GM21825 (cell line): ENCODE measurements around the gene POLR3C.

Experiments
- ATAC-seq: cut with Tn5 transposase; IDR thresholded peaks from one replicate; pipeline ENCODE4 v1.9.1; 2021; ENCODE audit warnings: mild to moderate bottlenecking, moderate library complexity; ENCODE audit not compliant: unreplicated experiment

Gene POLR3C

DNA sequence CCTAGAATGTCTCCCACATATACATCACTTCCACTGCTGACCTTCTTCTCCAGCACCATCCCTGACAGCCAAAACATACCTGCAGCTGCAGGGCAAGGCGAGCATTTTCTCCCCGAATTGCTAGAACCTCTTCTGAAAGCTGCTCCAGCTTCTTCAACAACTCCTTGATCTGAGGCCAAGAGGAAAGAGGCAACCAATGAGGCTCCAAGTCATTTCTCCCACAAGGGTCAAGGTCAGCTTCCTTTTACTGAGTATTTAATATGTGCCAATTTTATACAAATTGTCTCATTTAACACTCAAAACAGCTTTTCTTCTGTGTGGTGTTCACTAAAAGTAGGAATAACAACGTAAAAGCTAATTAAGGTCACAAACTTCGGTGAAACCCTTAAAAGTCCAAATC is 44.2 kb downstream of the POLR3C start:
- no peak for ATAC-seq

DNA sequence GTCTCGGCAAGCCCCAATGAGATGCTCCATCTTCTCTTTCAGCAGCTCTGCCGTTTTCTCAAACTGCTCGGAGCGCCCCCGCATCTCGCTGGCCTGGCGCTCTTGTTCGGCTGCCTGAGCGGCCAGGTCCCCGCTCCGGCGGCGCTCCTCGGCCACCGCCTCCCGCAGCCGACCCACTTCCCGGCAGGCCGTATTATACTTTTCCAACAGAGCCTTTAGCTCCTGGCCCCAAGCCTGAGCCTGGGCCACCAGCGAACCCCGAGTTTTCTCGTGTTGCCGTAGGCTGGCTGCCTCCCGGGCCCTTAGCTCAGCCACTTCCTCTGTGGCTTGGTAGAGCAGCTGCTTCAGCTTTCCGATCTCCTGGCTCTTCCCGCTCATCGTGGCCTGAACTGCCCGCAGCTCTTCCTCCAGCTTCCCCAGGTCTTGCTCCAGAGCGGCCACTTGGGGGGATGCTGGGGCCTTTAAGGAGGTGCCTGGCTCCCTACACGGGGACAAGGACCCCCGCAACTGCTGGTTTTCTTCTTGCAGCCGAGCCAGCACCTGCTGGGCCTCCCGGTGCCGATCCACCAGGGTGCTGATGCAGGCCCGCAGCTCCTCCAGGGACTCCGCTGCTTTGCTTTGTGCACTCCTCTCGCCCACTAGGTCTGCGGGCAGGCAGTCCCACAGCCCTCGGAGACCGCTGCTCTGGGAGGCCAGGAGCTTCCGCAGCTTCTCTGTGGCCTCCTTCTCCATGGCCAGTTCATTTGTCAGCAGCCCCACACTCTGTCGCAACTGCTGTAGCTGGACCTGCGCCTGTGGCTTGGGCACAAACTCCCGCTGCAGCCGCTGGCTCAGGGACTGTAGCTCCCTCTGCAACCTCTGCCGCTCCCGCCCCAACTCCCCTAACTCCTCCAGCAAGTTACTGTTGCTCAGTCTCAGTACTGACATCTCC is 48.3 kb downstream of the POLR3C start:
- ATAC-seq = no peak

DNA sequence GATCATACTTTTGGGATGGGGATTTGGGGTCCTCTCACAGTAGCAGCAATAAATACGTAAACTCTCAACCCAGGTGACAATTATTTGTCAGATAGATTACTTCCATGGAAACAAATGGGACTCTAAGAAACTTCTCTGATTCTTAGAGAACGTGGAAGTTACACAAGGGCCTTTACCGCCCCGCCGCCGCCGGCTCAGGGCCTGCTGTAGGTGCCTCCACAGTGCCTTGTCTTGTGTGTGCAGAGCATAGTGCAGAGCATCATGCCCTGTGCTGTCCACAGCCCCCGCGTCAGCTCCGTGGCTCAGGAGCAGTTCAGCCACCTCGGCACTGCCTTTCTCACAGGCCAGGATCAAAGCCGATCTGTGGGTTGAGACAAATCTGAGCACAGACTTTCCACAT is 50.6 kb downstream of the POLR3C start:
- ATAC-seq = no peak

DNA sequence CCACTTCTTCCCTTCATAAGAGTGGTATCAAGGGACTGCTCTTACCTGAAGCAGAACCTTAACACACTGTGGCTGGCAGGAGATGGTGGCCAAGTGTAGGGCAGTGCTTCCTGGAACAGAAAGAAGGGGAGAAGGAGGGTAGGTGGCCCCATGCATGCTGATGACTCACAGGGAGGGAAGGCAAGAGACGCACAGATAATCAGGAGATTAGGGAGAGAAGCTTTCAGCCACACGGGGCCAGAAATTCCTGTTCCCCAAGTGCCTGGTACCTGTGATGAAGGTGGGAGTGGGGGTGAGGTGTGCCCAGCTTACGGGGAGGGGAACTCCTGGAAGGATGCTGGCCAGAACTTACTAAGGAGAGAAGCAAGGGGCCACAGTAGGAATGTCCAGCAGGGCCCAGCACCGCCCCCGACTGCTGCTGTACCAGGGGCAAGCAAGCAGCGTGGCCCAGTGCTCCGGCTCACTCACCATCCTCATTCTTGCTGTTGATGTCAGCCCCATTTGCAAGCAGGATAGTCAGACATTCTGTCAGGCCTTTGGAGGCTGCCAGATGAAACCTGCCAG is 54.0 kb downstream of the POLR3C start:
- no peak for ATAC-seq

DNA sequence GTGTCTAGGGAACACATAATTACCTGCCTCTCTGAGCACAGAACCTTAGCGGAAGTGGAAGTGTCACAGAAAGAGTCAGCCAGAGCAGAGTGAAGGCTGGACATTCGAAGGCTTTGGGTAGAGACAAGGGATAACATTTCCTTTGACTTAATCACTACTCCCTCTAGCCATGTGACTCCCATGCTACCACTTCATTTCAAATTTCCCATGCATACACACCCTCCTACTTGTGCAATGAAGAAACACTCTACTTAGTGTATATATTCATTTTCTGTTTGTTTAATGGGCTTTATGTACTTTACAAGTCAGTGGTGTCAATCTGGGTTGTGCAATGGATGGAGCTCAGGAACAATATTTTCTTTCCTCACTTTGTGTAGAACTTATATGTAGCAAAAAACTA is 54.7 kb downstream of the POLR3C start:
- ATAC-seq = no peak

DNA sequence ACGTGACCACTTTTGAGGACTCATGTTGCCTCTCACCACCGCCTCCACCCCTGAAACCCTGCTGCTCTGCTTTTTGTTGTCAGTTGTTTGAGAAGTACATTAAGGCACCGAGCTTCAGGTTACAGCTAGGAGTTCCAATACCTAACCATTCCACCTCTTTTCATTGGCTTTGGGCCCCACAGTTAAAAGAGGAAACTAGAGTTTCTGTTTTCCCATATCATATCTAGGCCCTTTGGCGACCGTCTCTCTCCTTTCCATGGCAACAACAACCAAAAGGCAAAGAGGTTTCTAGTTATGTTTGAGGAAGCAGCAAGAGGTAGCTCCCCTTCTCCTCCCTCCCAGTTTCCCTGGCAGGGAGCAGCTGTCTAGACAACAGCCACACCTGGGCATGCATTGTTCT is 55.8 kb downstream of the POLR3C start:
- no peak for ATAC-seq

DNA sequence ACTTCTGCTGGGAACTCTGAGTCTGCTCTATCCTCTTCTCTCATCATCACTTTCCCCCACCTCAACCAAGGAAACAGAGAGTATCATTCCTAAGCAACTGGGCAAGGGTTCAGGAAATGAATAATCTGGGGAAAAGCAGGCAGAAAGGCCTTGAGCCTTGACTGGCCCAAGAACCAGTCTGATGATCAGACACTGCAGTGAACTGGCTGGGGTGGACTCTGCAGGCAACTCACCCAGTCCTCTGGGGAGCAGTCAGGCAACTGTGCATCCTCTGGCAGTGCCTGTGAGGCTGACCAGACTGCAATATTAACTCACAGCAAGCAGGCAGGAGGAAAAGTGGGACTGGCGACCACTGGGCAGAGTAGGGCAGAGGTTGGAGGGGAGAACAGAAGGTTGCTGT is 60.7 kb downstream of the POLR3C start:
- ATAC-seq = no peak

DNA sequence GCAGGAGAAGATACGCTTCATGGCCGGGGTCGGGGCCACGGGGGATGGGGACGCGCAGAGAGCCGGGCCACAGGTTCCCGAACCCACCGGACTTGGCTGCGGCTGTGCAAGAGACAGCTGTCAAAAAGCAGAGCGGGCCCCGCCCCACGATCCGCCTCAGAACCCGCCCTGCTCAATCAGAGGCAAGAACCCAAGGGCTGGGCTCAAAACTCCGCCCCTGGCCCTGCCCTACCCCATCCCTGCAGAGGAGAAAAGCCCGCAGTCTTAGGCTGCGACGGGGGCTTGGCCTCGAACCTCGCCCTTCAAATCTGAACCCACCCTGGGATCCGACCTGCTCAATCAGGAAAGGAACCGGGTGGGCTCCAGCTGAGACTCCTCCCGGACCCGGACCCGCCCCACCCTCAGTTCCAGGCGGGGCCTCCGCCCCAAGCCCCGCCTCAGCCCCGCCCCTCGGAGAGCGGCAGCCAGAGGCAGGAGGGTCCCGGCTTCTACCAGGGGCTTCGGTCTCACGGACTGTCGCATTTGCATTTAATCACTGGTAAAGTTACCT is 61.8 kb downstream of the POLR3C start, which contains the start of gene ANKRD35:
ANKRD35 (minus strand) TSS at position 129 of the 550 bp plus-strand sequence; CDS start at position 21, 108 bp downstream.
- peak; percentile 97 for ATAC-seq

DNA sequence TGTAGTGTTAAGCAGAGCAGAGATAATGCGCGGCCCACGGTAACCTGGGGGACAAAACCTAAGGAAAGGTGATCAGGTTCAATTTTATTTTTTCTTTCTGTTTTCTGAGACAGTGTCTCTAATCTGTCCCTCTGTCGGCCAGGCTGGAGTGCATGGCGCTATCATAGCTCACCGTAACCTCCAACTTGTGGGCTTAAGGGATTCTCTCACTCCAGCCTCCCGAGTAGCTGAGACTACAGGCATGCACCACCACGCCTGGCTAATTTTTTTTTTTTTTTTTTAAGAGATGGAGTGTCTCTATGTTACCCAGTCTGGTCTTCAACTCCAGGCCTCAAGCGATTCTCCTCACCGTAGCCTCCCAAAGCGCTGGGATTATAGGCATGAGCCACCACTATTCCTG is 62.4 kb downstream of the POLR3C start:
- no peak for ATAC-seq

DNA sequence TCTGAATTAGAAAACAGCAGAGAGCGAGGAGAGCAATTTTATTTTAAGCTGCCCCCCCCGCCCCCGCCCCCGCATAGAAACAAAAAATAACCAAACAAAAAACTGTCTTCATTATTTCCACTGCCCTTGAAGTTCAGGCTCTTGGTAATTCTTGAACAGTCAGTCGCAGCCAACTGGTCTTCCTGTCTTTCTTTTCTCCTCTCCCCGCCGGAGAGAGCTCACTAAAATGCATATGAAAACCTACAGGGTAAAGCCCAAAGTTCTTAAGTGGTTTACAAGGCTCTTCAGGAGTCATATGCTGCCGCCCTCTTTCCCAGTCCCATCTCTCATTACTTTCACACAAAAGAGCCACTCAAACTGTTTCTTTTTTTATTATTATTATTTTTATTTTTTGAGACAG is 62.8 kb downstream of the POLR3C start:
- ATAC-seq = no peak

DNA sequence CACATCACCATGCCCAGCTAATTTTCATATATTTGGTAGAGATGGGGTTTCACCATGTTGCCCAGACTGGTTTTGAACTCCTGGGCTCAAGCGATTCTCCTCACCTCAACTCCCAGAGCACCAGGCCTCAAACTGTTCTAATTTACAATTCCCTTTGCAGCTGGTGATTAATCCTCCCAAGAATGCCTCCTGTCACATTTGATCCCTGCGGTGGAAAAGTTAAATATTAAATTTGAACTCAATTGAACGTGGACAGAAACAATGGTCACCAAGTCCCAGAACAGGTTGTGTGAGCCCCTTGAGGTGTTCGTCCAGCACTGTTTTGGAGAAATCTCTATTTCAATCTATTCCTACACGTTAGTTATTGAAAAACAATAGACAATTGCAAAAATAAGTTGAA is 63.6 kb downstream of the POLR3C start:
- ATAC-seq = no peak

DNA sequence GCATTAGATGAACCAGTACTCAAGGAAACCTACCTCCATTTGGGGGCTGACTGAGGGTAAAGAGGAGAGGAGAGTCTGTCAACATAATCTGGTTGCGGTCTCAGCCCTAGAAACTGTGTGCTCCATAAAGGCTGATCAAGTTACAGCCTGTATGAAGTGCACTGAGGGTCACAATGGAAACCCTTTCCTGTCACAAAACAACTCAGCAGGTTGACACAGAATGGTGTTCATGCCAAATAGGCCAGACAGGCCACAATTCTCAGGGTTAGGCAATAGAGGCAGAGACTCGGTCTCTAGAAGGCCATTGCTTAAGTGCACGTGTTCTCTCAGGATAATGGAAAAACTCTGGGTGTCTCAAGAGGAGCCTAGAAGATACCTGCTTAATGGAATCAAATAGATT is 65.7 kb downstream of the POLR3C start:
- ATAC-seq = no peak

DNA sequence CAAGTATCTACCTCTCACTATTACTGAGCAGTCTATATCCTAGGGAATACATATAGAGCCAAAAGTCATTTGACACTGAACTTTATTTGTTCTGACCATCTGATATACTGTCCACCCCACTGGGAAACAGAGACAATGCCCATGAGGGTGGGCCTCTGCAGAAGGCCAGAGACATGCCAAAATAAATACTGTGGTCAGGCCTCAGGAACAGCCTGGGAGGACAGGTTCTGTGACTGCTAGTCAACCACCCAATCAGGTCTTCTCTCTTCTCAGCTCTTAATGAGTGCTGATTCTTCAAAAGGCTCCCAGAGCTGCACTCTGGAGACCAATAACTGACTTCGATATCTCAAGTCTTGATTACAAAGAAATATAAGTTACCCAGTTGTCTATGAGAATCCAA is 67.1 kb downstream of the POLR3C start:
- no peak for ATAC-seq

DNA sequence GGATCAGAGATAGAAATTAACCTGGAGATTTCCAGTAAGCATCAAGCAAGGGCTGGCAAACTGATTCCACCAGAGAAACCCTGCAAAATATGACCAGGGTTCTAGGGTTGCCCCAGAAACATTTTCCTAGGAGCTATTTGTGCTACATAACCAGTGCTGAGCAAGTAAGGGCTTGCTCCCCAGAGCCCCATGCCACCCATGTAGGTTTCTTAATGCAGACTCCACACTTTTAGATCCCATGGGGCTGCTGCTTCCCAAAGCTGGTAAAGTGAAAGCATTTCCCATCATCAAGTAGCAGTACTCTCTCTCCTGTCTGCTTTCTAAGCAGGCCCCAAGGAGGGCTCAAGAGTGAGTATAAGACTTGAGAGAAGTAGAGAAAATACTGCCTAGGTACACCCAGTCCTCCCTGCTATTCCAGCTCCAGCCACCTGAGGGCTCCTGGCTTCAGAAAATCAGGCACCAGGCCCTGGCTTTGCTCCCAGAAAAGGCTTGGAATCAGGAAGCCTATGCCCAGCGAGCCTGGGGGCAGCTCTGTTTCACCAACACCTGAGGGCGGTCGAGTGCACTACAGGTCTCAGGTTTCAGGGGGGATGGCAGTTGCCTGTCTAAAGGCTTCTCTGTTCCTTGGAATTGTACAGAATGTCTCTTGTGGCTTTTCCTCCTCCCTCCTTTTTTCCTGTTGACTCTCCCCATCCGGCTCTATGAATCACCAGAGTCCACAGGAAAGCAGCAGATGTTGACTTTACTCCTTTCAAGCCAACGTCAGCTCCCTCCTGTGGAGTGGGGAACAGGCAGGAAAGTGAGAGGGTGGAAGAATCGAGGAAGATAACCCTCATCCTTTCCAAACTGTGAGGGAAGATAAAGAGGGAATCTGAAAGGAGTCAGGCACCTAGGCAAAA is 67.8 kb downstream of the POLR3C start:
- ATAC-seq = no peak

DNA sequence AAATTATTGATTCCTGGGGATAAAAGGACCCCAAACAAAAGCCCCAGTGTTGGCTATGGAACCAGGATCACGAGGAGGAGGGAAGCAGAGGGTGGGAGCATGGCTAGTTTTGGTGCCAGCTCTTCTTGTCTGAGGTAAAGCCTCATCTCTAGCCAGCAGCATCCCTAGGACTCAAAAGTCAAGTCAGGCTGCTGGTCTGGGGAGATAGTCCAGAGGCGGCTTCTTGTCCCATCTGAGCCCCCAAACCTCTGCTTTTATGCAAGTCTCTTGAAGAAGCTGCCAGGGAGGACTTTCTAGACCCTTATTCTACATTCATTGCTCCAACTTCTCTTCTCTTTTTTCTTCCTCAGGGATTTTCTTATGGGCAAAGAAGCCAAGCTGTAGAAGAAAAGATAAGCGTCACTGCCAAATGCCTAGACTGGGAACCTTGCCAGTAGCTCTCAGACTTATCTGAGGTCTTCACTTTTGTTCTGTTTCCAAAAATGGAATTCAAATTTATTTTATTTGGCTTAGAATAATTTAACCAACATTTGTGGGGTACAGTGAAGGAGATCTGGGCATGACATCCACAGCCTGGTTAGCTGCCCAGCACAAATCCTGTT is 68.6 kb downstream of the POLR3C start:
- no peak for ATAC-seq

DNA sequence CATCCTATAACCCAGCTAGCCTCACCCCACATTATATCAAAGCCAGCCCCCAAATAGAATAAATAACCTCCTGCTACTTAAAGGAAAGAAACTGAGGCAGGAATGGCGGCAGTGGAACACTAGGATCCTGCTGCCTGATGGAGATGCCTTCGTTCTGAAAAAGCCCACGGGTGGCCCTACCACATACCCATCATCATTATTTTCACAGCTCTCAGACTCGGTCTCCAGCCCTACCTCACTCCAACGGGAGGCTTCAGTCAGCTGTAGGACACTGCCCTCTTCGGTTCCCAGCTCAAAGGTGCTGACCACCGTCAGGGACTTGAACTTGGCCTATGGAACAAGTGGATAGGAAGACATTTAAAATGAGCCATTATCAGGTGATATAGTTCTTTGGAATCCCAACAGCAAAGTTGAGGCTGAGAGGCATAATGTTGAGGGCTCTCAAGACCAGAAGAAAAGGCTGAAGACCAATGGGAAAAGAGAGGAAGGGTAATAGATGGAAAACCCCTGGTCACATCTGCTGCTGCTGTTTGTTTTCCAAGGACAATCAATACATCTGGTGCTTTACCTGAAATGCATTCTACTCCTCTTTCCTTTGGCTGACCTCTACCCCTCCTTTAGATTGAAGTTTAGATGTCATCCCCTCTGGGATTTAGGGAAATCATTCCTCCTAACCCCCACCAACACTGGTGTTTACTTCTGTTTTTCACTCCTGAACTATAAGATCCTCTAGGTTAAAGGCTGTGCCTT is 69.5 kb downstream of the POLR3C start:
- ATAC-seq = no peak
